Measurements from ENCODE around the gene AP3M1. TPM values are rescaled to one million over a fixed set of nuclear protein-coding genes. Genes with fewer than 3 reads are reported as not detected.
"Not testable (repeated sequence)": the region's sequence is repeated elsewhere in the genome, so short reads cannot be mapped to it uniquely, and the experiment has no call there.

The AP3M1 gene
- total RNA-seq, 4 donors from 2014 or later = 28.9 to 35.2 (median 32.4) TPM

GRCh38 chr10:74151879-74152722, 1.5 kb upstream of the AP3M1 start:
- no peak for DNase-seq
- no peaks in the 10 kb centered on the region for H3K27me3 ChIP-seq
- H3K4me3 ChIP-seq (replicated peaks in 1 of 3) = peak overlapping the region; percentile 83 to 90 (median 88)
- intact Hi-C loops (cut with DNase I) = no loop called here
- TF ChIP-seq CTCF (IDR thresholded peaks at IDR 0.05) = no peak
- no peak for TF ChIP-seq POLR2A (IDR thresholded peaks at IDR 0.05)
- H3K27ac ChIP-seq = peak overlapping the region; percentile 66 to 89 (median 87)
- H3K4me1 ChIP-seq = peaks cover 34 to 46% of the 10 kb centered on the region in 2 donors
- no peaks in the 10 kb centered on the region for H3K9me3 ChIP-seq
- no peaks in the 10 kb centered on the region for H3K36me3 ChIP-seq
- 29 to 33% methylated on average over 5 of the region's 5 CpGs for WGBS, 2 donors

- H3K36me3 ChIP-seq = no peaks in the 10 kb centered on the region
- WGBS, 2 donors = 0 to 1% methylated on average over 36 to 51 of the region's 57 CpGs
- H3K27me3 ChIP-seq = no peaks in the 10 kb centered on the region
- peak within 1 kb of the TSS; percentile 83 to 90 (median 88) for H3K4me3 ChIP-seq (replicated peaks in 1 of 3)
- intact Hi-C loops (cut with DNase I) = no loop called here
- peak; percentile 100 for DNase-seq
- peaks cover 31 to 42% of the 10 kb centered on the region in 2 donors for H3K4me1 ChIP-seq
- H3K27ac ChIP-seq = peak within 1 kb of the TSS; percentile 66 to 89 (median 87)
- H3K9me3 ChIP-seq = no peaks in the 10 kb centered on the region
- peak in 1 of 2 donors; percentile 86 for TF ChIP-seq POLR2A (IDR thresholded peaks at IDR 0.05)
- TF ChIP-seq CTCF (IDR thresholded peaks at IDR 0.05) = peak in 3 of 6 experiments; percentile 17 to 52 (median 18)
Measured at GRCh38 chr10:74150990-74151878, 606 bp upstream of the AP3M1 start, which contains the start of gene ADK. ADK (plus strand) TSS chr10:74151221; CDS start chr10:74151279, 58 bp downstream.

DNA sequence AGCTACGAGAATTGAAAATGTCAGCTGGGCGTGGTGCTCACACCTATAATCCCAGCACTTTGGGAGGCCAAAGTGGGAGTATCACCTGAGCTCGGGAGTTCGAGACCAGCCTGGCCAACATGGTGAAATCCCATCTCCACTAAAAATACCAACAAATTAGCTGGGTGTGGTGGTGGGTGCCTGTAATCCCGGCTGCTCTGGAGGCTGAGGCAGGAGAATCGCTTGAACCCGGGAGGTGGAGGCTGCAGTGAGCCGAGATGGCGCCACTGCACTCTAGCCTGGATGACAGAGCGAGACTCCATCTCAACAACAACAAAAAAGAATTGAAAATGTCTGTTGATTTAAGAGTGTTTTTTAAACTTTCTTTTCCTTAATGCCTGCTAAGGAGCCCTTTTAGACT, 3.6 kb downstream of the AP3M1 start:
- intact Hi-C loops (cut with DNase I); H3K9me3 ChIP-seq; H3K27me3 ChIP-seq; H3K27ac ChIP-seq; H3K36me3 ChIP-seq; DNase-seq; H3K4me3 ChIP-seq (replicated peaks in 1 of 3): not testable (repeated sequence)
- peaks cover 22 to 33% of the 10 kb centered on the region in 2 donors for H3K4me1 ChIP-seq
- WGBS, 2 donors = 97 to 98% methylated on average over 10 of the region's 10 CpGs

GRCh38 chr10:74145133-74145532, 5.5 kb downstream of the AP3M1 start:
- TF ChIP-seq CTCF (IDR thresholded peaks at IDR 0.05) (no peak), POLR2A (IDR thresholded peaks at IDR 0.05) (no peak)
- no peaks in the 10 kb centered on the region for H3K27me3 ChIP-seq
- H3K4me1 ChIP-seq = peaks cover 18 to 31% of the 10 kb centered on the region in 2 donors
- no peaks in the 10 kb centered on the region for H3K9me3 ChIP-seq
- no peaks in the 10 kb centered on the region for H3K36me3 ChIP-seq
- peak overlapping the region in 2 of 3 donors; percentile 45 to 59 for H3K27ac ChIP-seq
- 8 to 11% methylated on average over 2 of the region's 2 CpGs for WGBS, 2 donors
- H3K4me3 ChIP-seq (replicated peaks in 1 of 3) = no peak overlapping the region
- DNase-seq = no peak
- intact Hi-C loops (cut with DNase I) = no loop called here

DNA sequence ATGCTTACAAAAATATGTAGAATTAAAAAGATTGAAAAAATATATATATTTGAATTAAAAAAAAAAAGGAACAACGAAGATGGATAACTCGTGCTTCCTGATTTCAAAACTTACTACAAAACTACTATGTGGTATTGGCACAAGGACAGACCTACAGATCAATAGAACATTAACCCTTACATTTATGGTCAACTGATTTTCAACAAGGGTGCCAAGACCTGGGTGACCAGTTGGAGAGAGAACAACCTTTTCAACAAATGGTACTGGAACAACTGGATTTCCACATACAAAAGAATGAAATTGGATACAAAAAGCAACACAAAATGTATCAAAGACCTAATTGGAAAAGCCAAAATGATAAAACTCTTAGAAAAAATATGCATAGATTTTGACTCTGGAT, 10.1 kb downstream of the AP3M1 start:
- H3K4me3 ChIP-seq (replicated peaks in 1 of 3) = no peak overlapping the region
- H3K9me3 ChIP-seq = no peaks in the 10 kb centered on the region
- no peak for DNase-seq
- no peak for TF ChIP-seq POLR2A (IDR thresholded peaks at IDR 0.05)
- TF ChIP-seq CTCF (IDR thresholded peaks at IDR 0.05) = no peak
- H3K27ac ChIP-seq = no peak overlapping the region
- no peaks in the 10 kb centered on the region for H3K27me3 ChIP-seq
- H3K4me1 ChIP-seq = peaks cover 4 to 16% of the 10 kb centered on the region in 2 donors
- whole genome bisulfite sequencing, 2 donors = 87 to 90% methylated on average over 2 of the region's 2 CpGs
- intact Hi-C loops (cut with DNase I) = no loop called here
- peaks cover 20 to 23% of the 10 kb centered on the region in 2 donors for H3K36me3 ChIP-seq

Data from thyroid gland (tissue), 4 donors.